Upper lobe of left lung (tissue), 6 donors: ENCODE results near the gene NKX6-2. TPM values are rescaled to one million over a fixed set of nuclear protein-coding genes. Genes with fewer than 3 reads are reported as not detected.

Source experiments
- ATAC-seq, 2 donors: fragments of 200-7000 bp; cut with Tn5 transposase; one replicate each; pipeline ENCODE4 v1.9.1; 2022; ENCODE audit warnings: mild to moderate bottlenecking in 2 of 2, moderate library complexity in 2 of 2; ENCODE audit not compliant: low FRiP score in 2 of 2
- DNase-seq, 2 donors: peaks; one replicate each; pipeline ENCODE4 v3.0.0-alpha.2; 2019 to 2020
- H3K27ac ChIP-seq, 4 donors: fragments of 200-600 bp; sonication (generic); one replicate each; pipeline ENCODE4 v1.5.1; 2016 to 2019
- H3K27me3 ChIP-seq, 4 donors: fragments of 200-600 bp; sonication (generic); one replicate each; pipeline ENCODE4 v1.5.1; 2017 to 2019
- H3K36me3 ChIP-seq, 4 donors: fragments of 200-600 bp; sonication (generic); one replicate each; pipeline ENCODE4 v1.5.1; 2016 to 2019
- H3K4me1 ChIP-seq, 4 donors: fragments of 200-600 bp; sonication (generic); one replicate each; pipeline ENCODE4 v1.5.1; 2018 to 2019
- H3K4me3 ChIP-seq, 4 donors: fragments of 200-600 bp; sonication (generic); one replicate each; pipeline ENCODE4 v1.5.1; 2017 to 2019; ENCODE audit warnings: mild to moderate bottlenecking in 2 of 4, moderate library complexity in 1 of 4
- H3K9me3 ChIP-seq, 4 donors: fragments of 200-600 bp; sonication (generic); one replicate each; pipeline ENCODE4 v1.5.1; 2018 to 2019
- EP300 ChIP-seq, 4 donors: sonication (generic); formaldehyde crosslinking; IDR thresholded peaks; one replicate each; pipeline ENCODE4 v1.5.1; 2017; ENCODE audit warnings: antibody characterized with exemption in 4 of 4, control low read depth in 2 of 4
- POLR2A ChIP-seq, 4 donors: fragments of 450-650 bp; IDR thresholded peaks; one replicate each; pipeline ENCODE4 v1.5.1; 2016 to 2017; ENCODE audit warnings: antibody characterized with exemption in 4 of 4, mild to moderate bottlenecking in 2 of 4
- POLR2AphosphoS5 ChIP-seq, 2 donors: sonication (generic); formaldehyde crosslinking; IDR thresholded peaks; one replicate each; pipeline ENCODE4 v1.5.1; 2017; ENCODE audit warnings: antibody characterized with exemption in 2 of 2
- WGBS, 2 donors: methylation state at CpG; one replicate each; pipeline ENCODE4 v1.1.5; 2017 to 2018; 5-methylcytosine and 5-hydroxymethylcytosine counted together
- total RNA-seq, 6 donors: library from RNA; depleted of rRNA in 4 of 6; stranded (reverse); fragments of >200 nt in 4 of 6; gene quantifications; one replicate each; pipeline versions ENCODE4 v1.1.0 to v1.2.1, GENCODE V29; 2016 to 2021
- TF ChIP-seq, protein P1 (sequence below), 6 experiments: fragments of 450-650 bp in 4 of 6; fragments of 200-600 bp in 2 of 6; sonication (generic) in 2 of 6; IDR thresholded peaks; one replicate each; pipeline ENCODE4 v1.5.1; 2016 to 2019; ENCODE audit warnings: antibody characterized with exemption in 6 of 6
- donor health status: DM: no; HTN: no; CAD: no; lungs with moderate emphysema.
- donor health status: DM: no; HTN: yes; CAD: no; lungs with severe emphysema.

Gene NKX6-2
- total RNA-seq, 6 donors from 2014 or later: not detected

DNA sequence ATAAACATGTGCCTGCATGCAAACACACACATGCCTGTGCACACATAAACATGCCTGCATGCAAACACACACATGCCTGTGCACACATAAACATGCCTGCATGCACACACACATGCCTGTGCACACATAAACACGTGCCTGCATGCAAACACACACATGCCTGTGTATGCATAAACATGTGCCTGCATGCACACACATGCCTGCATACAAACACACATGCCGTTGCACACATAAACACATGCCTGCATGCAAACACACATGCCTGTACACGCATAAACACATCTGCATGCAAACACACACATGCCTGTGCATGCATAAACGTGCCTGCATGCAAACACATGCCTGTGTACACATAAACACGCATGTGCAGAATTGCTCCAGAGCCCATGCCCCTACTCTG lies 22.4 kb downstream of the NKX6-2 start:
- WGBS, 2 donors: 94 to 98% methylated on average over 4 to 5 of the region's 5 CpGs

DNA sequence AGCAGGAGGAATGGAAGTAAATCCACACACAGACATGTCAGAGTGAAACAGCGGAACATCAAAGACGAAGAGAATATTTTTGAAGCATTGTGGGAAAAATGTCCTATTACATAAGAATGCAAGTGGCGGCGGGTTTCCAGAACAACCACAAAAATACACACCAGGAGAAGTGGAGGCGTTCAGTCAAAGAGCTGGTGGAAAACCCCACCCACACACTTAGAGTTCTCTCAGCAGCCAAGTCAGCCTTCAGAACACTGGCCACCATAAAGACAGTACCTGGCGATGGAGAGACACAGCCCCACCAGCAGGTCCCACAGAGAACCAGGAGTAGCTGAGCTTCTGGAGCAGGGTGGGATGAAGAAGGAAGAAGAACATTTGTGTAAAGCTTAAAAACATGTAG lies 23.7 kb downstream of the NKX6-2 start:
- H3K27me3 ChIP-seq: no peaks in the 10 kb centered on the region
- 65 to 77% methylated on average over 6 of the region's 6 CpGs for WGBS, 2 donors
- no peak for TF ChIP-seq POLR2A (IDR thresholded peaks at IDR 0.05)
- TF ChIP-seq, protein P1, sequence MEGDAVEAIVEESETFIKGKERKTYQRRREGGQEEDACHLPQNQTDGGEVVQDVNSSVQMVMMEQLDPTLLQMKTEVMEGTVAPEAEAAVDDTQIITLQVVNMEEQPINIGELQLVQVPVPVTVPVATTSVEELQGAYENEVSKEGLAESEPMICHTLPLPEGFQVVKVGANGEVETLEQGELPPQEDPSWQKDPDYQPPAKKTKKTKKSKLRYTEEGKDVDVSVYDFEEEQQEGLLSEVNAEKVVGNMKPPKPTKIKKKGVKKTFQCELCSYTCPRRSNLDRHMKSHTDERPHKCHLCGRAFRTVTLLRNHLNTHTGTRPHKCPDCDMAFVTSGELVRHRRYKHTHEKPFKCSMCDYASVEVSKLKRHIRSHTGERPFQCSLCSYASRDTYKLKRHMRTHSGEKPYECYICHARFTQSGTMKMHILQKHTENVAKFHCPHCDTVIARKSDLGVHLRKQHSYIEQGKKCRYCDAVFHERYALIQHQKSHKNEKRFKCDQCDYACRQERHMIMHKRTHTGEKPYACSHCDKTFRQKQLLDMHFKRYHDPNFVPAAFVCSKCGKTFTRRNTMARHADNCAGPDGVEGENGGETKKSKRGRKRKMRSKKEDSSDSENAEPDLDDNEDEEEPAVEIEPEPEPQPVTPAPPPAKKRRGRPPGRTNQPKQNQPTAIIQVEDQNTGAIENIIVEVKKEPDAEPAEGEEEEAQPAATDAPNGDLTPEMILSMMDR (IDR thresholded peaks at IDR 0.05): no peak
- no peak for TF ChIP-seq EP300 (IDR thresholded peaks at IDR 0.05)
- no peak for TF ChIP-seq POLR2AphosphoS5 (IDR thresholded peaks at IDR 0.05)
- H3K4me3 ChIP-seq: no peak overlapping the region
- H3K36me3 ChIP-seq: peaks cover 0 to 46% (median 22%) of the 10 kb centered on the region in 4 donors
- H3K27ac ChIP-seq: no peak overlapping the region
- H3K4me1 ChIP-seq: no peaks in the 10 kb centered on the region
- DNase-seq (no peak), ATAC-seq (no peak)
- no peaks in the 10 kb centered on the region for H3K9me3 ChIP-seq

More for the DNA sequence above, 22.4 kb downstream of the NKX6-2 start:
- Histone ChIP-seq H3K27ac (no peak overlapping the region), H3K4me1 (no peaks in the 10 kb centered on the region), H3K36me3 (peaks cover 0 to 49% (median 25%) of the 10 kb centered on the region in 4 donors), H3K9me3 (no peaks in the 10 kb centered on the region), H3K4me3 (no peak overlapping the region), H3K27me3 (no peaks in the 10 kb centered on the region)
- ATAC-seq (no peak), DNase-seq (no peak)
- no peak for TF ChIP-seq POLR2A (IDR thresholded peaks at IDR 0.05)
- no peak for TF ChIP-seq EP300 (IDR thresholded peaks at IDR 0.05)
- TF ChIP-seq, protein P1 (IDR thresholded peaks at IDR 0.05): no peak
- TF ChIP-seq POLR2AphosphoS5 (IDR thresholded peaks at IDR 0.05): no peak

DNA sequence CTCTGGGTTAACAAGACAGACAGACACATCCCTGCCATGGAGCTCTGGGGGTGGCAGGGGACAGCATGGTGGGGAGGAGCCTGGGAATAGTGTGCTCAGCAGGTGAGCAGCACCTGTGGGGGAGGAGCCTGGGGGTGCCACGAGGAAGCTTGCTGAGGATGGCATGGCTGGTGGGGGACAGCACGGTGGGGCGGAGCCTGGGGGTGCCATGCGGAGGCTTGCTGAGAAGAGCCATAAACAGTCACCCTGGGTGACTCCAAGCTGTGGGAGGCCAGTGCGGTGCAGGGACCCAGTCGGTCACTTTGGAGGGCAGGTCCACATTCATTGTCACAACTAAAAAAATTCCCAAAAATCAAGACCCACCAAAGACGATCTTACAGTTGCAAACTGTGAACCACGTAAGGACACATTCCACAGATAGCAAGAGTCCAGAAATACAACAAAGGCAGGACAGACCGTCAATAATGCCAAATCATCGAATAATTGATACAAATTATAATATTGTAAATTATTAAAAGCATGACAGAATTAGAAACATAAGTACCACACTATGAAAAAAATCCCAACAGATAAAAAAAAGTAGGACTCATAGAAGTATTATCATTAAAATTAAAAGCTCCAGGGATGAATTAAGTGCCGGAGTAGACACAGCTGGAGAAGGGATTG lies 24.4 kb downstream of the NKX6-2 start:
- Histone ChIP-seq H3K27me3 (no peaks in the 10 kb centered on the region), H3K4me3 (no peak overlapping the region), H3K9me3 (no peaks in the 10 kb centered on the region), H3K36me3 (peaks cover 0 to 53% (median 23%) of the 10 kb centered on the region in 4 donors), H3K4me1 (no peaks in the 10 kb centered on the region), H3K27ac (no peak overlapping the region)
- TF ChIP-seq, protein P1 (IDR thresholded peaks at IDR 0.05): no peak
- TF ChIP-seq POLR2AphosphoS5 (IDR thresholded peaks at IDR 0.05): no peak
- TF ChIP-seq EP300 (IDR thresholded peaks at IDR 0.05): no peak
- no peak for TF ChIP-seq POLR2A (IDR thresholded peaks at IDR 0.05)
- whole genome bisulfite sequencing, 2 donors: 93 to 94% methylated on average over 7 to 11 of the region's 11 CpGs
- DNase-seq: peak in 1 of 2 donors; percentile 54
- ATAC-seq: no peak

DNA sequence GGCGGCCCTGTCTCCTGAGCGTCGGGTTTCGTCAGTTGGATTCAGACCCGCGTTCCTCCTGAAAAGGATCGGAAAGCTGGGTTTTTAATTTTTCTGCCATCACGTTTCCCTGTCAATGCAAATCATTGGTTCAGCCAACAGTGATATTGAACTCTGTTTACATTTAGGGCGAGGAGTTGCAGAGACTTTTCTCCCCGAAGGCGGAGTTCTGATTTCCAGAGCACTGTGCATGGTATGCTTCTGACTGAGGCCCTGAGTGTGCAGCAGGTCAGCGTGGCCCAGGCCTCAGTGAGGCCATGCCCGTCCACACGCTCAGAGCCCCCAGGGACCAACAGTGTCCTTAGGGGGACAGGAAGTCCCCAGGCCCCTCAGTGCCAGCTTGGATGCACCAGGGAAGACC lies 27.1 kb downstream of the NKX6-2 start:
- Histone ChIP-seq H3K27ac (no peak overlapping the region), H3K9me3 (no peaks in the 10 kb centered on the region), H3K27me3 (no peaks in the 10 kb centered on the region), H3K4me1 (no peaks in the 10 kb centered on the region), H3K4me3 (no peak overlapping the region), H3K36me3 (peaks cover 4 to 67% (median 32%) of the 10 kb centered on the region in 4 donors)
- no peak for ATAC-seq
- no peak for DNase-seq
- TF ChIP-seq POLR2A (IDR thresholded peaks at IDR 0.05) (no peak), EP300 (IDR thresholded peaks at IDR 0.05) (no peak), POLR2AphosphoS5 (IDR thresholded peaks at IDR 0.05) (no peak)
- TF ChIP-seq, protein P1 (IDR thresholded peaks at IDR 0.05): no peak
- 95 to 96% methylated on average over 11 to 14 of the region's 14 CpGs for WGBS, 2 donors

DNA sequence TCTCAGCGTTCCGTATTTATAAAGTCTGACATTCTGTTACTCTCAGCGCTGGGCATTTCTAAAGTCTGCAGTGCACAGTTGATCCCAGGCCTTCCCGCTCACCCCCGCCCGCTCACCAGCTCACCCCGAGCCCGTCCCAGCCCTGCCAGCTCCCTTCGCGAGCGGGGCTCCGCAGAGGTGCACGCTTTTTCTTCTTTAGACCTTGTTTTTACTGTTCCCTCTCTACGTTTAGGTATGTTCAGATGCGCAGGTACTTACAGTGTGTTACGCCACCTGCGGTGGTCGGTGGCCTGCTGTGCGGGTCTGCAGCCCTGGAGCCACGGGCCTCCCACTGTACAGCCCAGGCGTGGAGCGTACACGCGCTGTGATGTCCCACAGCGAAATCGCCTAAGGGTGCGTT lies 28.8 kb downstream of the NKX6-2 start:
- ATAC-seq (no peak), DNase-seq (peak in 1 of 2 donors; percentile 71)
- TF ChIP-seq POLR2AphosphoS5 (IDR thresholded peaks at IDR 0.05) (no peak), POLR2A (IDR thresholded peaks at IDR 0.05) (no peak), EP300 (IDR thresholded peaks at IDR 0.05) (no peak)
- TF ChIP-seq, protein P1 (IDR thresholded peaks at IDR 0.05): no peak
- Histone ChIP-seq H3K4me3 (no peak overlapping the region), H3K9me3 (no peaks in the 10 kb centered on the region), H3K4me1 (no peaks in the 10 kb centered on the region), H3K27me3 (no peaks in the 10 kb centered on the region), H3K27ac (no peak overlapping the region), H3K36me3 (peaks cover 5 to 70% (median 41%) of the 10 kb centered on the region in 4 donors)
- 96 to 97% methylated on average over 18 to 27 of the region's 27 CpGs for WGBS, 2 donors
